TTC549 (cell line): ENCODE results near the gene PTER.

ENCODE experiments used
- FAIRE-seq: peaks from 2 replicates; lab custom pipeline; 2012; peaks lifted over from hg19 to GRCh38; lab: Jason Lieb, UNC

The PTER gene

GRCh38 chr10:16472828-16473227 is 36.0 kb downstream of the PTER start:
- FAIRE-seq = no peak

GRCh38 chr10:16477757-16478156 is 40.9 kb downstream of the PTER start:
- no peak for FAIRE-seq

GRCh38 chr10:16478801-16479200 is 42.0 kb downstream of the PTER start:
- FAIRE-seq = no peak

- no peak for FAIRE-seq
Measured at GRCh38 chr10:16481052-16481728, 44.4 kb downstream of the PTER start.

- no peak for FAIRE-seq
Measured at GRCh38 chr10:16483241-16483917, 46.6 kb downstream of the PTER start.

GRCh38 chr10:16490511-16490910 is 53.7 kb downstream of the PTER start:
- FAIRE-seq = no peak

GRCh38 chr10:16491933-16492332 is 55.1 kb downstream of the PTER start:
- FAIRE-seq = no peak

- FAIRE-seq = no peak
Measured at GRCh38 chr10:16493884-16494536, 57.2 kb downstream of the PTER start.

GRCh38 chr10:16497911-16498310 is 61.1 kb downstream of the PTER start:
- FAIRE-seq = no peak

GRCh38 chr10:16505161-16505560 is 68.4 kb downstream of the PTER start:
- FAIRE-seq = no peak

- no peak for FAIRE-seq
Measured at GRCh38 chr10:16509996-16510395, 73.2 kb downstream of the PTER start.

- FAIRE-seq = no peak
Measured at GRCh38 chr10:16510843-16511242, 74.0 kb downstream of the PTER start.

GRCh38 chr10:16518822-16519221 is 82.0 kb downstream of the PTER start:
- no peak for FAIRE-seq

- FAIRE-seq = no peak
Measured at GRCh38 chr10:16519250-16519907, 82.6 kb downstream of the PTER start.

GRCh38 chr10:16519908-16520861 is 83.4 kb downstream of the PTER start:
- FAIRE-seq = no peak

- FAIRE-seq = no peak
Measured at GRCh38 chr10:16520900-16521299, 84.1 kb downstream of the PTER start.

GRCh38 chr10:16521311-16522016 is 84.7 kb downstream of the PTER start, which contains the start of gene C1QL3:
Gene C1QL3 (minus strand): TSS chr10:16521879. CDS start chr10:16521065, 814 bp downstream.
- FAIRE-seq = no peak

- FAIRE-seq = no peak
Measured at GRCh38 chr10:16527452-16527851, 90.6 kb downstream of the PTER start.

GRCh38 chr10:16529853-16530252 is 93.0 kb downstream of the PTER start:
- no peak for FAIRE-seq

GRCh38 chr10:16536155-16536554 is 99.3 kb downstream of the PTER start:
- no peak for FAIRE-seq

GRCh38 chr10:16544099-16544498 is 107.3 kb downstream of the PTER start:
- no peak for FAIRE-seq
